IPS-18a (cell line): ENCODE measurements around the gene MPG.

Experiments
- H3K27ac ChIP-seq: one replicate; pipeline ENCODE4 v1.5.1; 2013; ENCODE audit warnings: low read length
- H3K27me3 ChIP-seq: one replicate; pipeline ENCODE4 v1.6.1; 2013; ENCODE audit warnings: mild to moderate bottlenecking, low read length; ENCODE audit not compliant: control insufficient read depth, insufficient read depth
- H3K36me3 ChIP-seq: one replicate; pipeline ENCODE4 v1.6.1; 2013; ENCODE audit warnings: low read depth, low read length; ENCODE audit not compliant: control insufficient read depth
- H3K4me1 ChIP-seq: one replicate; pipeline ENCODE4 v1.6.1; 2013; ENCODE audit warnings: low read depth, low read length; ENCODE audit not compliant: control insufficient read depth
- H3K4me3 ChIP-seq: one replicate; pipeline ENCODE4 v1.5.1; 2013; ENCODE audit warnings: low read length
- H3K9ac ChIP-seq: one replicate; pipeline ENCODE4 v1.6.1; 2013; ENCODE audit warnings: mild to moderate bottlenecking, low read length, moderate library complexity
- H3K9me3 ChIP-seq: one replicate; pipeline ENCODE4 v1.6.1; 2013; ENCODE audit warnings: low read depth, low read length; ENCODE audit not compliant: control insufficient read depth

MPG gene

DNA sequence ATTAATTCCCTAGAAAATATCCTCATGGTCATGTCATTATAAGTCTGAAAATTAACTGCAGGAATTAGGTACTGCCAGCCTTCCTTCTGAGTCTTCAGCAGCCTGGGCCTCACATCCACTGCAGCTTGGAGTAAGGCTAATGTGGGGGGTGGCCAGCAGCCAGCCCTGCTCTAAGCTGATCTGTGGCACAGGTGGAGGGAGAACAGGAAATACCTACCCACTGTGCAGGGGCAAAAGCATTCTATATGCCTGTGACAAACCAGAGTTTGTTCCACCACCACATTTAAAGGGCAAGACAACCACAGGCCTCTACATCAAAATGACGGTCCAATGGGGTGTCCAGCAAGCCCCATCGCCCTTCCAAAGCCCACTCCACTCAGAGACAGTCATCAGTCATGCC is 51.0 kb downstream of the MPG start:
- H3K27me3 ChIP-seq, result no peaks in the 10 kb centered on the region
- H3K36me3 ChIP-seq, result no peaks in the 10 kb centered on the region
- H3K27ac ChIP-seq, result no peak overlapping the region
- H3K4me1 ChIP-seq, result no peaks in the 10 kb centered on the region
- no peaks in the 10 kb centered on the region for H3K9me3 ChIP-seq
- H3K9ac ChIP-seq, result no peak overlapping the region
- H3K4me3 ChIP-seq, result no peak overlapping the region

DNA sequence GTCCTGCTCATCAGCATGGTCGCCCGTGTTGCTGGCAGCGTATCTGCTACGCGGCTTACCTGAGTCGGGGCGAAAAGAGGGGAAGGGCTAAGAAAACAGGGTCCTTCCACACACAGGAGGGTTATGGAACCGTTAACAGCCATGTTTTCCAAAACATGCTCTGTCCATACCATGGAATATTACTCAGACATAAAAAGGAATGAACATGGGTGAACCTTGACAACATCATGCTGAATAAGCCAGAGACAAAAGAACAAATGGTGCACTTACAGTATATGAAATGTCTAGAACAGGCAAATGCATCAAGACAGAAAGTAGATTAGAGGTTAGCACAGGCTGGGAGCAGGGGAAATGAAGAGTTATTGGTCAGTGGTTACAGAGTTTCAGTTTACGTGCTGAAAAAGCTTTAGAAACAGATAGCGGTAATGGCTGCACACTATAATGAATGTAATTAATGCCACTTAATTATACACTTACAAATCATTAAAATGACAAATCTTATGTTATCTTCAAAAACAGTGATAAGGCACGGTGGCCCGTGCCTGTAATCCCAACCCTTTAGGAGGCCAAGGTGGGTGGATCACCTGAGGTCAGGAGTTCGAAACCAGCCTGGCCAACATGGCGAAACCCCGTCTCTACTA is 52.6 kb downstream of the MPG start:
- no peaks in the 10 kb centered on the region for H3K9me3 ChIP-seq
- no peaks in the 10 kb centered on the region for H3K27me3 ChIP-seq
- no peak overlapping the region for H3K9ac ChIP-seq
- H3K27ac ChIP-seq, result no peak overlapping the region
- H3K36me3 ChIP-seq, result no peaks in the 10 kb centered on the region
- H3K4me3 ChIP-seq, result no peak overlapping the region
- no peaks in the 10 kb centered on the region for H3K4me1 ChIP-seq

DNA sequence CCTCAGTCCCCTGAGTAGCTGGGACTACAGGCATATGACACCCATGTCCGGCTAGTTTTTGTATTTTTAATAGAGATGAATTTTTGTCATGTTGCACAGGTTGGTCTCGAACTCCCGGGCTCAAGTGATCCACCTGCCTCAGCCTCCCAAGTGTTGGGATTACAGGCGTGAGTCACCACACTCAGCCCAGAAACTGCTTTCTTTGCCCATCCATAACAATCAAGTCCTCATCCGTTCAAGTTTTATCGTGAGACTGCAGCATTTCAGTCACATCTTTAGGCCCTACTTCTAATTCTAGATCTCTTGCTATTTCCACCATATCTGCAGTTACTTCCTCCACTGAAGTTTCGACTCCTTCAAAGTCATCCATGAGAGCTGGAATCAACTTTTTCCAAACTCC is 54.1 kb downstream of the MPG start:
- Histone ChIP-seq H3K27me3 (no peaks in the 10 kb centered on the region), H3K27ac (no peak overlapping the region), H3K4me3 (no peak overlapping the region), H3K4me1 (no peaks in the 10 kb centered on the region), H3K9me3 (no peaks in the 10 kb centered on the region), H3K36me3 (no peaks in the 10 kb centered on the region), H3K9ac (no peak overlapping the region)

DNA sequence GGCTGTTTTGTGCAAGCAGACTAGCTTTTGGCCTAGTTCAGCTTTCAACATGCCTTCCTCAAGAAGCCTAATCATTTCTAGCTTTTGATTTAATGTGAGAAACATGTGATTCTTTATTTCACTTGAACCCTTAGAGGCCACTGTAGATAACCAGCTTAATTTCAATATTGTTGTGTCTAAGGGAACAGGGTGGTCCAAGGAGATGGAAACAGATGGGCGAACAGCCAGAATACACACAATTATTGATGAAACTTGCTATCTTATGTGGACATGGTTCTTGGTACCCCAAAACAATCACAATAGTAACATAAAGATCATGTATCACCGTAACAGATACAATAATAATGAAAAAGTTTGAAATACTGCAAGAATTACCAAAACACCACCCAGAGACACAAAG is 55.7 kb downstream of the MPG start:
- H3K27ac ChIP-seq, result no peak overlapping the region
- no peak overlapping the region for H3K9ac ChIP-seq
- no peaks in the 10 kb centered on the region for H3K36me3 ChIP-seq
- no peaks in the 10 kb centered on the region for H3K9me3 ChIP-seq
- H3K4me3 ChIP-seq, result no peak overlapping the region
- H3K27me3 ChIP-seq, result no peaks in the 10 kb centered on the region
- no peaks in the 10 kb centered on the region for H3K4me1 ChIP-seq
